Neutrophil (primary cell): ENCODE results near the gene RPF1.

Source experiments
- H3K27ac ChIP-seq: fragments of 200-600 bp; sonication (generic); 2 replicates; pipeline ENCODE4 v1.5.1; 2016; ENCODE audit warnings: mild to moderate bottlenecking, moderate library complexity
- H3K27me3 ChIP-seq: fragments of 200-600 bp; sonication (generic); 2 replicates; pipeline ENCODE4 v1.6.0; 2016; ENCODE audit warnings: mild to moderate bottlenecking
- H3K36me3 ChIP-seq: fragments of 200-600 bp; sonication (generic); 2 replicates; pipeline ENCODE4 v1.5.1; 2017
- H3K4me1 ChIP-seq, 2 experiments: fragments of 200-600 bp in 1 of 2; sonication (generic) in 1 of 2; 1 replicate in 1 of 2; 2 replicates in 1 of 2; pipeline versions ENCODE4 v1.5.1 to v1.6.1; 2013 to 2016; ENCODE audit warnings: low read depth in 1 of 2, low read length in 1 of 2, mild to moderate bottlenecking in 1 of 2, moderate library complexity in 1 of 2; ENCODE audit not compliant: control insufficient read depth in 1 of 2, insufficient read depth in 1 of 2
- H3K4me3 ChIP-seq, 2 experiments: fragments of 200-600 bp in 1 of 2; sonication (generic) in 1 of 2; 1 replicate in 1 of 2; 2 replicates in 1 of 2; pipeline ENCODE4 v1.5.1; 2013 to 2016; ENCODE audit warnings: low read depth in 1 of 2, low read length in 1 of 2, mild to moderate bottlenecking in 1 of 2, moderate library complexity in 1 of 2
- H3K9me3 ChIP-seq: fragments of 200-600 bp; sonication (generic); 2 replicates; pipeline ENCODE4 v1.5.1; 2016
- TF ChIP-seq, protein P1 (sequence below): fragments of 200-600 bp; sonication (generic); IDR thresholded peaks from 2 replicates; pipeline ENCODE4 v1.5.1; 2016; ENCODE audit warnings: antibody characterized with exemption

The RPF1 gene

DNA sequence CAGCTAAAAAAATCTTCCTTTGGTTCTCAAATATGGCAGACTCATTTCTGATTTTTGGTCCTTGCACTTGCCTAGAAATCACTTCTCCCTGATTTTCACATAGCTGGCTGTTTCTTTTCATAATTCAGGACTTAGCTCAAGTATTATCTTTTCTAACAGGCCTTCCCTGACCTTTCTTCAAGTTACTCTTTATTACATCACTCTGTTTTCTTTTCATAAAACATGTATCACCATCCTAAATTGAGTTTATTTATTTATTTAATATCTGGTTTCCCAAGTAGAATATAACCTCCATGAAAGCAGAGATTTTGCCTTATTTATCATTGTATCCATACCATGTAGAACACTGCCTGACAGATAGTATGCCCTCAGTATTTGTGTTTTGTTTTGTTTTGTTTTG, 45.5 kb downstream of the RPF1 start:
- Histone ChIP-seq H3K4me3 (no peak overlapping the region), H3K27me3 (no peaks in the 10 kb centered on the region), H3K9me3 (no peaks in the 10 kb centered on the region), H3K36me3 (peaks cover 3% of the 10 kb centered on the region), H3K4me1 (no peaks in the 10 kb centered on the region), H3K27ac (no peak overlapping the region)
- TF ChIP-seq, protein P1, sequence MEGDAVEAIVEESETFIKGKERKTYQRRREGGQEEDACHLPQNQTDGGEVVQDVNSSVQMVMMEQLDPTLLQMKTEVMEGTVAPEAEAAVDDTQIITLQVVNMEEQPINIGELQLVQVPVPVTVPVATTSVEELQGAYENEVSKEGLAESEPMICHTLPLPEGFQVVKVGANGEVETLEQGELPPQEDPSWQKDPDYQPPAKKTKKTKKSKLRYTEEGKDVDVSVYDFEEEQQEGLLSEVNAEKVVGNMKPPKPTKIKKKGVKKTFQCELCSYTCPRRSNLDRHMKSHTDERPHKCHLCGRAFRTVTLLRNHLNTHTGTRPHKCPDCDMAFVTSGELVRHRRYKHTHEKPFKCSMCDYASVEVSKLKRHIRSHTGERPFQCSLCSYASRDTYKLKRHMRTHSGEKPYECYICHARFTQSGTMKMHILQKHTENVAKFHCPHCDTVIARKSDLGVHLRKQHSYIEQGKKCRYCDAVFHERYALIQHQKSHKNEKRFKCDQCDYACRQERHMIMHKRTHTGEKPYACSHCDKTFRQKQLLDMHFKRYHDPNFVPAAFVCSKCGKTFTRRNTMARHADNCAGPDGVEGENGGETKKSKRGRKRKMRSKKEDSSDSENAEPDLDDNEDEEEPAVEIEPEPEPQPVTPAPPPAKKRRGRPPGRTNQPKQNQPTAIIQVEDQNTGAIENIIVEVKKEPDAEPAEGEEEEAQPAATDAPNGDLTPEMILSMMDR = no peak

DNA sequence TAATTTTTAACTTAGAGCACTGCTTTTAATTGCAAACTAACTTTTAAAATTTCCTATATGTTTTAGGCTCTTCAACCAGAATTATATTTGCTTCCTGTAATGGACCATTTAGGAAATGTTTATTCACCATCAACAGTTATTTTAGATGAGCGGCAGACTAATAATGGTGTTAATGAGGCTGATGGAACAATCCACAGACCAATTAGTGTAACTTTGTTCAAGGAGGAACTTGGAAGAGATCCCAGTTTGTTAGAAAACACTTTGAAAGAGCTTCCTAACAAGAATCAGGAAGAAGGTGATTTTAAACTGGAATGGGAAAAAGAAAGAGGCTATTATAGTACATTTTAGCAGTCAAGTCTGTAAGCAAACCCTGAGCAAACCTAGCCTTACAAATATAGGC, 46.7 kb downstream of the RPF1 start:
- peaks cover 9% of the 10 kb centered on the region for H3K36me3 ChIP-seq
- no peak overlapping the region for H3K27ac ChIP-seq
- no peaks in the 10 kb centered on the region for H3K4me1 ChIP-seq
- no peaks in the 10 kb centered on the region for H3K27me3 ChIP-seq
- H3K9me3 ChIP-seq = no peaks in the 10 kb centered on the region
- no peak overlapping the region for H3K4me3 ChIP-seq
- TF ChIP-seq, protein P1 = no peak

DNA sequence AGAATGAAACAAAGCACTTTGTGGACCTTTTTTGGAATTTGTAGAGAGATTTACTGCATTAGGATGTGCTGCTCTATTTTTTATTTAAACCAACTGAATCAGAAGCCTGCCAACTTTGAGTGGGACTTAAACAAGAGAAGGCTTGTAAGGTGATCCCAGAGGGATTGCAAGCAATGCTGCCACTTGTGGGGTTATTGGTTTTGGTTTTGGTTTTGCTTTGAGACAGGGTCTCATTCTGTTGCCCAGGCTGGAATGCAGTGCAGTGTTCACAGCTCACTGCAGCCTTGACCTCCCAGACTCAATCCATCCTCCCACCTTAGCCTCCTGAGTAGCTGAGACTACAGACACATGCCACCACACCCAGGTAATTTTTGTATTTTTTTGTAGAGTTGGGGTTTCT, 59.5 kb downstream of the RPF1 start:
- Histone ChIP-seq H3K36me3 (peaks cover 49% of the 10 kb centered on the region), H3K9me3 (no peaks in the 10 kb centered on the region), H3K4me1 (no peaks in the 10 kb centered on the region), H3K4me3 (no peak overlapping the region), H3K27me3 (no peaks in the 10 kb centered on the region), H3K27ac (no peak overlapping the region)
- TF ChIP-seq, protein P1 = no peak

DNA sequence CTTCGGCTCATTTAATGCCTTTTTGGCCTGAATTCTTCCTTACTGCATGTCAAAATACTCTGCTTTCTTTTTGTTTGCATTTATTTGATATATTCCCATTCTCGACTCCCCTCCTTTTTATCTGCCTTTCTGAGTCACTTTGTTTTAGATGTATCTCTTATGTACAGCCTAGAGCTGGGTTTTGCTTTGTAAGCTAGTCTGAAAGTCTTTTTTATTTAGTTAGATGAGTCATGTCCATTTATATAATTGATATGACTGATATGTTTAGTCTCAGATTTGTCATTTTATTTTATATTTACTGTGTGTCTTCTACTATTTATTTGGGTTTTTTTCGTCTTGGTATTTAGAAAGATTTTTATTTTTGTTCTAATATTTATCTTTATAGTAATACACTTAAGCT, 60.9 kb downstream of the RPF1 start:
- Histone ChIP-seq H3K9me3 (no peaks in the 10 kb centered on the region), H3K36me3 (peaks cover 49% of the 10 kb centered on the region), H3K27me3 (no peaks in the 10 kb centered on the region), H3K27ac (no peak overlapping the region), H3K4me3 (no peak overlapping the region), H3K4me1 (no peaks in the 10 kb centered on the region)
- TF ChIP-seq, protein P1 = no peak

DNA sequence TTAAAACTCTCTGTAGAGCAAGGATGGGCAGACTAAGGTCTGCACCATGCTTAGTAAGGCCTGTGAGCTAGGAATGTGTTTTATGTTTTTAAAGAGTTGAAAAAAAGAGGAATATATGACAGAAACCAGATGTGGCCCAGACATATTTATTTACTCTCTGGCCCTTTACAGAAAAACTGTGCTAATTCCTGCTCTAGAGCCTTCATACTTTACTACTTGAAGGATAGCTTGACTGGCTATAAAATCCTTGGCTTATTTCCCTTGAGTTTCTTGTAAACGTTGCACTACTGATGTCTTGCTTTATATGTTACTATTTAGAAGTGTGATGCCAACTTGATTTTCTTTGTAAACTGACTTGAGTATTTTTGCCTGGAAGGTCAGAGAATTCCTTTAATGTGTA, 61.7 kb downstream of the RPF1 start:
- H3K36me3 ChIP-seq = peaks cover 49% of the 10 kb centered on the region
- H3K27ac ChIP-seq = no peak overlapping the region
- TF ChIP-seq, protein P1 = no peak
- no peaks in the 10 kb centered on the region for H3K4me1 ChIP-seq
- H3K9me3 ChIP-seq = no peaks in the 10 kb centered on the region
- no peak overlapping the region for H3K4me3 ChIP-seq
- no peaks in the 10 kb centered on the region for H3K27me3 ChIP-seq

- TF ChIP-seq, protein P1 = no peak
- peaks cover 50% of the 10 kb centered on the region for H3K36me3 ChIP-seq
Measured at GRCh38 chr1:84541679-84542078, 62.6 kb downstream of the RPF1 start.

More at GRCh38 chr1:84541679-84542078, 62.6 kb downstream of the RPF1 start:
- no peaks in the 10 kb centered on the region for H3K4me1 ChIP-seq
- H3K27ac ChIP-seq = no peak overlapping the region
- no peak overlapping the region for H3K4me3 ChIP-seq
- no peaks in the 10 kb centered on the region for H3K27me3 ChIP-seq
- no peaks in the 10 kb centered on the region for H3K9me3 ChIP-seq
